OCI-LY1 (cell line): ENCODE results near the gene DIRAS2.

Source experiments
- H2AFZ ChIP-seq: fragments of 200-600 bp; sonication (generic), shearing (Covaris generic); 2 replicates; pipeline ENCODE4 v1.6.0; 2014; ENCODE audit warnings: antibody characterized with exemption, mild to moderate bottlenecking, low read length
- H3F3A ChIP-seq: fragments of 200-600 bp; sonication (generic), shearing (Covaris generic); 2 replicates; pipeline ENCODE4 v1.6.0; 2014; ENCODE audit warnings: mild to moderate bottlenecking, antibody characterized with exemption, low read length, moderate library complexity; ENCODE audit not compliant: insufficient read depth
- H3K27ac ChIP-seq: fragments of 200-600 bp; sonication (generic); 2 replicates; pipeline ENCODE4 v1.5.1; 2014; ENCODE audit warnings: low read length, mixed run types, mild to moderate bottlenecking, low read depth; ENCODE audit not compliant: poor library complexity, severe bottlenecking
- H3K27me3 ChIP-seq: fragments of 200-600 bp; sonication (generic); 2 replicates; pipeline ENCODE4 v1.6.0; 2014; ENCODE audit warnings: antibody characterized with exemption, mild to moderate bottlenecking, low read length, moderate library complexity; ENCODE audit not compliant: insufficient read depth
- H3K36me3 ChIP-seq: fragments of 200-600 bp; sonication (generic); 2 replicates; pipeline ENCODE4 v1.6.1; 2014; ENCODE audit warnings: mild to moderate bottlenecking, antibody characterized with exemption, low read length, moderate library complexity, mixed read lengths; ENCODE audit not compliant: insufficient read depth
- H3K4me1 ChIP-seq: fragments of 200-600 bp; sonication (generic); 2 replicates; pipeline ENCODE4 v1.5.1; 2014; ENCODE audit warnings: mild to moderate bottlenecking, low read length, moderate library complexity; ENCODE audit not compliant: insufficient read depth, severe bottlenecking
- H3K4me2 ChIP-seq: fragments of 200-600 bp; sonication (generic), shearing (Covaris generic); 2 replicates; pipeline ENCODE4 v1.6.1; 2014; ENCODE audit warnings: low read length
- H3K4me3 ChIP-seq: fragments of 200-600 bp; sonication (generic); 2 replicates; pipeline ENCODE4 v1.5.1; 2014; ENCODE audit warnings: low read length, low read depth, mild to moderate bottlenecking, mixed read lengths; ENCODE audit not compliant: poor library complexity, severe bottlenecking
- H3K79me2 ChIP-seq: fragments of 200-600 bp; shearing (Covaris generic); 2 replicates; pipeline ENCODE4 v1.6.1; 2016; ENCODE audit warnings: mixed run types, low read length, mixed read lengths; ENCODE audit not compliant: insufficient read depth
- H3K9ac ChIP-seq: fragments of 200-600 bp; sonication (generic), shearing (Covaris generic); 2 replicates; pipeline ENCODE4 v1.6.1; 2014; ENCODE audit warnings: mild to moderate bottlenecking, low read length, mixed read lengths
- H3K9me2 ChIP-seq: fragments of 200-600 bp; sonication (generic), shearing (Covaris generic); 2 replicates; pipeline ENCODE4 v1.6.1; 2014; ENCODE audit warnings: low read depth, mild to moderate bottlenecking, low read length, mixed read lengths
- H3K9me3 ChIP-seq: fragments of 200-600 bp; shearing (Covaris generic); 2 replicates; pipeline ENCODE4 v1.6.1; 2014; ENCODE audit warnings: low read length, mixed read lengths
- H4K20me1 ChIP-seq: fragments of 200-600 bp; sonication (generic), shearing (Covaris generic); 2 replicates; pipeline ENCODE4 v1.6.0; 2016; ENCODE audit warnings: mild to moderate bottlenecking, low read length; ENCODE audit not compliant: insufficient read depth
- CTCF ChIP-seq: fragments of 200-600 bp; sonication (generic), shearing (Covaris generic); IDR thresholded peaks from 2 replicates; pipeline ENCODE4 v1.5.1; 2017; ENCODE audit warnings: mild to moderate bottlenecking, antibody characterized with exemption, low read length, moderate library complexity, mixed read lengths
- EZH2 ChIP-seq: fragments of 200-600 bp; sonication (generic), shearing (Covaris generic); IDR thresholded peaks from 2 replicates; pipeline ENCODE4 v1.8.0; 2017; ENCODE audit warnings: borderline replicate concordance, mixed run types, mild to moderate bottlenecking, antibody characterized with exemption, low read length, moderate library complexity, mixed read lengths

DIRAS2 gene

GRCh38 chr9:90629354-90629753, 13.3 kb downstream of the DIRAS2 start:
- Histone ChIP-seq H4K20me1 (no peaks in the 10 kb centered on the region), H3K27me3 (no peaks in the 10 kb centered on the region), H3K27ac (no peak overlapping the region), H3K9ac (no peak overlapping the region), H3K9me3 (no peaks in the 10 kb centered on the region), H3K4me3 (no peak overlapping the region), H2AFZ (no peak overlapping the region), H3K4me2 (no peak overlapping the region), H3K79me2 (no peaks in the 10 kb centered on the region), H3K9me2 (no peaks in the 10 kb centered on the region), H3K4me1 (no peaks in the 10 kb centered on the region), H3K36me3 (no peaks in the 10 kb centered on the region), H3F3A (no peaks in the 10 kb centered on the region)
- TF ChIP-seq CTCF (no peak), EZH2 (no peak)

- H3K9me2 ChIP-seq, result no peaks in the 10 kb centered on the region
- no peak overlapping the region for H3K27ac ChIP-seq
- H3K79me2 ChIP-seq, result no peaks in the 10 kb centered on the region
- no peaks in the 10 kb centered on the region for H3K27me3 ChIP-seq
- H3K9me3 ChIP-seq, result no peaks in the 10 kb centered on the region
- no peak overlapping the region for H3K4me3 ChIP-seq
- H2AFZ ChIP-seq, result no peak overlapping the region
- no peaks in the 10 kb centered on the region for H3K4me1 ChIP-seq
- no peak overlapping the region for H3K4me2 ChIP-seq
- no peaks in the 10 kb centered on the region for H4K20me1 ChIP-seq
- H3K36me3 ChIP-seq, result no peaks in the 10 kb centered on the region
- no peaks in the 10 kb centered on the region for H3F3A ChIP-seq
- no peak overlapping the region for H3K9ac ChIP-seq
- TF ChIP-seq CTCF (no peak), EZH2 (no peak)
Measured at GRCh38 chr9:90616806-90617205, 25.8 kb downstream of the DIRAS2 start.

GRCh38 chr9:90613502-90613901, 29.1 kb downstream of the DIRAS2 start:
- H3F3A ChIP-seq, result no peaks in the 10 kb centered on the region
- no peak overlapping the region for H2AFZ ChIP-seq
- no peak for TF ChIP-seq CTCF
- TF ChIP-seq EZH2, result no peak
- no peaks in the 10 kb centered on the region for H3K36me3 ChIP-seq
- no peak overlapping the region for H3K4me2 ChIP-seq
- no peak overlapping the region for H3K27ac ChIP-seq
- H4K20me1 ChIP-seq, result no peaks in the 10 kb centered on the region
- H3K9me3 ChIP-seq, result no peaks in the 10 kb centered on the region
- no peaks in the 10 kb centered on the region for H3K9me2 ChIP-seq
- H3K27me3 ChIP-seq, result no peaks in the 10 kb centered on the region; the same call in 1 of the 2 replicates
- H3K4me1 ChIP-seq, result no peaks in the 10 kb centered on the region
- no peak overlapping the region for H3K4me3 ChIP-seq
- no peaks in the 10 kb centered on the region for H3K79me2 ChIP-seq
- H3K9ac ChIP-seq, result no peak overlapping the region
